GM23248 (cell line): ENCODE data around the gene PKD1. TPM values are rescaled to one million over a fixed set of nuclear protein-coding genes. Genes with fewer than 3 reads are reported as not detected.

Source experiments
- DNase-seq: peaks from one replicate; pipeline ENCODE4 v3.0.0-alpha.2; 2015
- H2AFZ ChIP-seq: fragments of 200-600 bp; sonication (generic); 2 replicates; pipeline ENCODE4 v1.6.1; 2016; ENCODE audit warnings: antibody characterized with exemption
- H3F3A ChIP-seq: fragments of 200-600 bp; sonication (generic); 2 replicates; pipeline ENCODE4 v1.6.1; 2016; ENCODE audit warnings: mild to moderate bottlenecking, antibody characterized with exemption, mixed run types; ENCODE audit not compliant: insufficient read depth
- H3K27ac ChIP-seq: fragments of 200-600 bp; sonication (generic); 2 replicates; pipeline ENCODE4 v1.5.1; 2016; ENCODE audit warnings: mild to moderate bottlenecking
- H3K27me3 ChIP-seq: fragments of 200-600 bp; sonication (generic); replicated peaks from 2 replicates; pipeline ENCODE4 v1.6.1; 2016; ENCODE audit warnings: mild to moderate bottlenecking; ENCODE audit not compliant: insufficient read depth
- H3K36me3 ChIP-seq: fragments of 200-600 bp; sonication (generic); 2 replicates; pipeline ENCODE4 v1.6.1; 2016; ENCODE audit warnings: low read depth, mild to moderate bottlenecking
- H3K4me1 ChIP-seq: fragments of 200-600 bp; sonication (generic); 2 replicates; pipeline ENCODE4 v1.6.1; 2016; ENCODE audit warnings: mild to moderate bottlenecking; ENCODE audit not compliant: insufficient read depth
- H3K4me2 ChIP-seq: fragments of 200-600 bp; sonication (generic); one replicate; pipeline ENCODE4 v1.6.1; 2016; ENCODE audit warnings: mild to moderate bottlenecking; ENCODE audit not compliant: unreplicated experiment
- H3K4me3 ChIP-seq: fragments of 200-600 bp; sonication (generic); 2 replicates; pipeline ENCODE4 v1.5.1; 2016; ENCODE audit warnings: mild to moderate bottlenecking
- H3K79me2 ChIP-seq: fragments of 200-600 bp; sonication (generic); 2 replicates; pipeline ENCODE4 v1.6.1; 2016; ENCODE audit warnings: mild to moderate bottlenecking; ENCODE audit not compliant: insufficient read depth
- H3K9ac ChIP-seq: fragments of 200-600 bp; sonication (generic); 2 replicates; pipeline ENCODE4 v1.6.1; 2016; ENCODE audit warnings: mild to moderate bottlenecking
- H3K9me2 ChIP-seq: fragments of 200-600 bp; sonication (generic); 2 replicates; pipeline ENCODE4 v1.6.1; 2016; ENCODE audit warnings: mixed run types, mild to moderate bottlenecking, moderate library complexity; ENCODE audit not compliant: insufficient read depth
- H3K9me3 ChIP-seq: fragments of 200-600 bp; sonication (generic); one replicate; pipeline ENCODE4 v1.6.1; 2017; ENCODE audit warnings: low read depth
- H4K20me1 ChIP-seq: fragments of 200-600 bp; sonication (generic); 2 replicates; pipeline ENCODE4 v1.6.0; 2016; ENCODE audit not compliant: insufficient read depth
- EZH2 ChIP-seq: fragments of 200-600 bp; sonication (generic); IDR thresholded peaks from 2 replicates; pipeline ENCODE4 v1.6.1; 2018; ENCODE audit warnings: antibody characterized with exemption, mild to moderate bottlenecking; ENCODE audit not compliant: insufficient read depth, poor library complexity, severe bottlenecking
- EZH2phosphoT487 ChIP-seq: fragments of 200-600 bp; sonication (generic); IDR thresholded peaks from 2 replicates; pipeline ENCODE4 v1.6.1; 2018; ENCODE audit warnings: antibody characterized with exemption, moderate library complexity, mild to moderate bottlenecking, low read depth; ENCODE audit not compliant: insufficient read depth
- WGBS, 2 experiments: methylation state at CpG; one replicate each; pipeline ENCODE4 v1.1.6; 2015 to 2017; ENCODE audit warnings: low lambda C conversion rate in 2 of 2, low coverage in 1 of 2; ENCODE audit errors: missing lambda C conversion rate in 2 of 2; 5-methylcytosine and 5-hydroxymethylcytosine counted together
- in situ Hi-C: fragments of 300-500 bp; cut with MboI; formaldehyde crosslinking; loops from 2 replicates; pipeline ENCODE4 v1.15.0; 2020
- polyA plus RNA-seq: library from polyadenylated mRNA; unstranded; fragments of >200 nt; fragmentation: Nextera tagmentation; extraction: Ambion mirVana; gene quantifications from 2 replicates; pipeline ENCODE4 v1.2.1, GENCODE V29; 2016
- total RNA-seq: library from RNA; depleted of rRNA; stranded (reverse); fragments of >200 nt; shearing (Covaris generic); gene quantifications from 2 replicates; pipeline ENCODE4 v1.2.3, GENCODE V29; 2014

PKD1 gene
- total and polyA plus RNA-seq, 2 experiments from 2014 or later, result 48.4 to 201 TPM

DNA sequence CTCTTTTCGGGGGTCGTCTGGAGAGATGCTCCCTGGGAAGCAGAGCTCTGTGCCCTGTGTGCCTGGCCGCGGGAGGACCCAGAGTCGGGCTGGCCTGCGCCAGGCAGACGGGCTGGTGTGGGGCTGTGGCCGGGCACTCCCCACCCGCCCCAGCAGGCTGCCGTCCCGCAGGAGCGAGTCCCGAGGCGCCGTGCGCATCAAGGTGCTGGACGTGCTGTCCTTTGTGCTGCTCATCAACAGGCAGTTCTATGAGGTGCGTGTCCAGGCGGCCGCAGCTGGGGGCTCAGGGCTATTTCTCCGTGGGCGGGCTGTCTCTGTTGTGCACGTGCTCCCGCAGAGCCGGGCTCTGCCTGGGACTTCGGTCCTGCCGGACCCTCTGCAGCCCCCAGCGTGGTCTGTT lies 72.9 kb downstream of the PKD1 start:
- TF ChIP-seq EZH2, result no peak
- TF ChIP-seq EZH2phosphoT487, result no peak
- WGBS, 2 experiments, result 88 to 93% methylated on average over 24 to 27 of the region's 28 CpGs
- Histone ChIP-seq H3K79me2 (no peaks in the 10 kb centered on the region), H3F3A (no peaks in the 10 kb centered on the region), H3K4me1 (no peaks in the 10 kb centered on the region), H3K4me2 (no peak overlapping the region), H3K4me3 (no peak overlapping the region), H2AFZ (no peak overlapping the region), H3K9me2 (no peaks in the 10 kb centered on the region), H3K9me3 (no peaks in the 10 kb centered on the region), H3K36me3 (peaks cover 5% of the 10 kb centered on the region; the same call in 1 of the 2 replicates), H3K27ac (no peak overlapping the region), H4K20me1 (no peaks in the 10 kb centered on the region), H3K27me3 (no peaks in the 10 kb centered on the region), H3K9ac (no peak overlapping the region)
- in situ Hi-C loops, result no loop called here
- no peak for DNase-seq

DNA sequence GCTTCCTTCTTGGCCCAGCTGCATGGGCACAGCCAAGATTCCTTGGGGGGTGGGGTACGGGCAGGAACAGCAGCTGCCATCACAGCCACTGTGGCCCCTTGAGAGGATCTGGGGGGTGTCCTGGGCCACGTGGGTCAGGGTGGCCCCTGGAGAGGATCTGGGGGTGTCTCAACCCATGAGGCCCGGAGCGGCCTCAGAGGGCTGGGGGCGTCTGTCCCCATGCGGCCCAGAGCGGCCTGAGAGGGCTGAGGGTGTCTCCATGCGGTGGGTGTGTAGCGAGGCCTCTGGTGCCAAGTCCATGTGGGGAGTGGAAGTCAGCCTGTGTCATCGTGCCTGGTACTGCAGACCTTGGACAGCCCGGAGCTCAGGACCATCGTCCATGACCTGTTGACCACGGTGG lies 74.2 kb downstream of the PKD1 start:
- peaks cover 5% of the 10 kb centered on the region; the same call in 1 of the 2 replicates for H3K36me3 ChIP-seq
- no peak overlapping the region for H2AFZ ChIP-seq
- 90 to 92% methylated on average over 13 of the region's 13 CpGs for WGBS, 2 experiments
- in situ Hi-C loops, result no loop called here
- H3K4me1 ChIP-seq, result no peaks in the 10 kb centered on the region
- H3K27me3 ChIP-seq, result no peaks in the 10 kb centered on the region
- no peak overlapping the region for H3K4me2 ChIP-seq
- H3K9me3 ChIP-seq, result no peaks in the 10 kb centered on the region
- no peak overlapping the region for H3K4me3 ChIP-seq
- TF ChIP-seq EZH2phosphoT487 (no peak), EZH2 (no peak)
- DNase-seq, result no peak
- H4K20me1 ChIP-seq, result no peaks in the 10 kb centered on the region
- H3K79me2 ChIP-seq, result no peaks in the 10 kb centered on the region
- H3F3A ChIP-seq, result no peaks in the 10 kb centered on the region
- no peaks in the 10 kb centered on the region for H3K9me2 ChIP-seq
- H3K9ac ChIP-seq, result no peak overlapping the region
- no peak overlapping the region for H3K27ac ChIP-seq

- Histone ChIP-seq H3K36me3 (peaks cover under 1% of the 10 kb centered on the region; the same call in 1 of the 2 replicates), H2AFZ (no peak overlapping the region), H3K9me3 (no peaks in the 10 kb centered on the region), H3F3A (no peaks in the 10 kb centered on the region), H3K4me3 (no peak overlapping the region), H3K4me2 (no peak overlapping the region), H3K27me3 (no peaks in the 10 kb centered on the region), H3K9ac (no peak overlapping the region), H3K4me1 (no peaks in the 10 kb centered on the region), H3K79me2 (no peaks in the 10 kb centered on the region), H3K27ac (no peak overlapping the region), H4K20me1 (no peaks in the 10 kb centered on the region), H3K9me2 (no peaks in the 10 kb centered on the region)
- WGBS, 2 experiments, result 91 to 92% methylated on average over 18 of the region's 18 CpGs
- in situ Hi-C loops, result no loop called here
- TF ChIP-seq EZH2, result no peak
- TF ChIP-seq EZH2phosphoT487, result no peak
- no peak for DNase-seq
These were observed 74.7 kb downstream of the PKD1 start for GRCh38 chr16:2061023-2061422.

DNA sequence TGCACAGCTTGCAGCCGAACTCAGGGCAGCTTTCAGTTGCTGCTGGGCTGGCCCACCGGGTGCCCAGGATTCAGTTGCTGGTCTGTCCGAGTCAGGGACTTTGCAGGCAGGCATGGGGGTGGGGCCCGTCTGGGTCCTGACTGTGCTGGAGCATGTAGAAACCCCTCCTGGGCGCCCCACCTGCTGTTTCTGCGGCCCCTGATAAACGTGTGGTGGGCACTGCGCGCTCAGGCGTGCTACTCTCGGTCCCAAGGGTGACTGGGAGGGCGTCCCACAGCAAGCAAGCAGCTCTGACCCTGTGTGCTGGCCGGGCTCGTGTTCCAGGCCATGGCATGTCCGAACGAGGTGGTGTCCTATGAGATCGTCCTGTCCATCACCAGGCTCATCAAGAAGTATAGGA lies 75.4 kb downstream of the PKD1 start:
- no peaks in the 10 kb centered on the region for H3F3A ChIP-seq
- H3K4me1 ChIP-seq, result no peaks in the 10 kb centered on the region
- no peaks in the 10 kb centered on the region for H3K27me3 ChIP-seq
- 91 to 92% methylated on average over 17 of the region's 17 CpGs for WGBS, 2 experiments
- H3K9me2 ChIP-seq, result no peaks in the 10 kb centered on the region
- H3K79me2 ChIP-seq, result no peaks in the 10 kb centered on the region
- H3K4me3 ChIP-seq, result no peak overlapping the region
- no peak overlapping the region for H3K27ac ChIP-seq
- in situ Hi-C loops, result no loop called here
- H3K9me3 ChIP-seq, result no peaks in the 10 kb centered on the region
- H2AFZ ChIP-seq, result no peak overlapping the region
- DNase-seq, result no peak
- no peak overlapping the region for H3K4me2 ChIP-seq
- H4K20me1 ChIP-seq, result no peaks in the 10 kb centered on the region
- no peak overlapping the region for H3K9ac ChIP-seq
- no peaks in the 10 kb centered on the region for H3K36me3 ChIP-seq
- no peak for TF ChIP-seq EZH2phosphoT487
- TF ChIP-seq EZH2, result no peak

- 97% methylated on average over 10 of the region's 10 CpGs for WGBS, 2 experiments
These were observed 76.8 kb downstream of the PKD1 start for GRCh38 chr16:2058872-2059271.

More at GRCh38 chr16:2058872-2059271, 76.8 kb downstream of the PKD1 start:
- Histone ChIP-seq H2AFZ (no peak overlapping the region), H3K27me3 (no peaks in the 10 kb centered on the region), H3F3A (no peaks in the 10 kb centered on the region), H3K4me1 (no peaks in the 10 kb centered on the region), H3K27ac (no peak overlapping the region), H3K4me2 (no peak overlapping the region), H4K20me1 (no peaks in the 10 kb centered on the region), H3K4me3 (no peak overlapping the region), H3K36me3 (no peaks in the 10 kb centered on the region), H3K9me3 (no peaks in the 10 kb centered on the region), H3K9ac (no peak overlapping the region), H3K79me2 (no peaks in the 10 kb centered on the region), H3K9me2 (no peaks in the 10 kb centered on the region)
- TF ChIP-seq EZH2, result no peak
- TF ChIP-seq EZH2phosphoT487, result no peak
- in situ Hi-C loops, result no loop called here
- no peak for DNase-seq
